GM23338 (cell line): Measurements from ENCODE around the gene NINJ2. TPM values are rescaled to one million over a fixed set of nuclear protein-coding genes. Genes with fewer than 3 reads are reported as not detected.
A peak's percentile ranks its signal among the peaks of the same experiment; 100 is the strongest.

ENCODE experiments used
- ATAC-seq: fragments of 200-7000 bp; cut with Tn5 transposase; 3 replicates; pipeline ENCODE4 v1.9.1; 2020
- DNase-seq: peaks from one replicate; pipeline ENCODE4 v3.0.0-alpha.2; 2015; ENCODE audit warnings: low spot score
- H2AFZ ChIP-seq: fragments of 200-600 bp; sonication (generic); 2 replicates; pipeline ENCODE4 v1.8.0; 2016; ENCODE audit warnings: antibody characterized with exemption, mild to moderate bottlenecking, moderate library complexity
- H3F3A ChIP-seq: fragments of 200-600 bp; sonication (generic); replicated peaks from 2 replicates; pipeline ENCODE4 v1.8.0; 2017; ENCODE audit warnings: antibody characterized with exemption, mixed run types, low read depth
- H3K27ac ChIP-seq: fragments of 200-600 bp; sonication (generic); 2 replicates; pipeline ENCODE4 v1.6.1; 2016; ENCODE audit warnings: low read depth
- H3K27me3 ChIP-seq: fragments of 200-600 bp; sonication (generic); 2 replicates; pipeline ENCODE4 v1.8.0; 2016; ENCODE audit warnings: mild to moderate bottlenecking, mixed run types, moderate library complexity; ENCODE audit not compliant: insufficient read depth
- H3K36me3 ChIP-seq: fragments of 200-600 bp; sonication (generic); 2 replicates; pipeline ENCODE4 v1.8.0; 2016; ENCODE audit warnings: mild to moderate bottlenecking; ENCODE audit not compliant: insufficient read depth
- H3K4me1 ChIP-seq: fragments of 200-600 bp; sonication (generic); 2 replicates; pipeline ENCODE4 v1.8.0; 2016; ENCODE audit warnings: mild to moderate bottlenecking, moderate library complexity; ENCODE audit not compliant: insufficient read depth
- H3K4me2 ChIP-seq: fragments of 200-600 bp; sonication (generic); 2 replicates; pipeline ENCODE4 v1.7.1; 2017; ENCODE audit warnings: mixed run types
- H3K4me3 ChIP-seq: fragments of 200-600 bp; sonication (generic); 2 replicates; pipeline ENCODE4 v1.6.1; 2016; ENCODE audit warnings: mixed run types
- H3K79me2 ChIP-seq: fragments of 200-600 bp; sonication (generic); replicated peaks from 2 replicates; pipeline ENCODE4 v1.8.0; 2017; ENCODE audit warnings: mild to moderate bottlenecking; ENCODE audit not compliant: insufficient read depth
- H3K9me2 ChIP-seq: fragments of 200-600 bp; sonication (generic); 2 replicates; pipeline ENCODE4 v1.8.0; 2017; ENCODE audit not compliant: insufficient read depth
- H4K20me1 ChIP-seq: fragments of 200-600 bp; sonication (generic); replicated peaks from 2 replicates; pipeline ENCODE4 v1.8.0; 2017; ENCODE audit warnings: mild to moderate bottlenecking; ENCODE audit not compliant: insufficient read depth
- H3K27ac Mint-ChIP-seq: 2 replicates; pipeline ENCODE4 v1.8.0; 2020; ENCODE audit warnings: inconsistent platforms, mild to moderate bottlenecking, moderate library complexity, mixed read lengths
- H3K27me3 Mint-ChIP-seq: 3 replicates; pipeline ENCODE4 v1.8.0; 2022; ENCODE audit warnings: low read depth, mild to moderate bottlenecking, moderate library complexity, mixed read lengths, inconsistent platforms; ENCODE audit not compliant: insufficient read depth, poor library complexity
- H3K36me3 Mint-ChIP-seq: 3 replicates; pipeline ENCODE4 v1.8.0; 2021; ENCODE audit warnings: low read depth, mild to moderate bottlenecking, inconsistent platforms, moderate library complexity, mixed read lengths
- H3K4me1 Mint-ChIP-seq: 3 replicates; pipeline ENCODE4 v1.8.0; 2020; ENCODE audit warnings: mild to moderate bottlenecking, inconsistent platforms, mixed read lengths
- H3K4me3 Mint-ChIP-seq: 3 replicates; pipeline ENCODE4 v1.8.0; 2021; ENCODE audit warnings: moderate library complexity, mild to moderate bottlenecking, inconsistent platforms, mixed read lengths
- H3K9me3 Mint-ChIP-seq: 3 replicates; pipeline ENCODE4 v1.8.0; 2020; ENCODE audit warnings: moderate library complexity, mild to moderate bottlenecking, inconsistent platforms, mixed read lengths
- CTCF ChIP-seq, 2 experiments: fragments of 200-600 bp in 1 of 2; sonication (generic) in 1 of 2; conservative IDR thresholded peaks; 2 replicates each; pipeline versions ENCODE4 v1.5.1 to v1.6.1; 2016 to 2017; ENCODE audit warnings: antibody characterized with exemption in 2 of 2, low read depth in 2 of 2, mild to moderate bottlenecking in 2 of 2, moderate library complexity in 1 of 2
- EZH2 ChIP-seq: fragments of 200-600 bp; sonication (generic); IDR thresholded peaks from one replicate; pipeline ENCODE4 v1.8.0; 2017; ENCODE audit warnings: antibody characterized with exemption, mild to moderate bottlenecking, low read depth; ENCODE audit not compliant: unreplicated experiment
- EZH2phosphoT487 ChIP-seq: fragments of 200-600 bp; sonication (generic); IDR thresholded peaks from one replicate; pipeline ENCODE4 v1.8.1; 2018; ENCODE audit warnings: antibody characterized with exemption; ENCODE audit not compliant: unreplicated experiment
- NANOG ChIP-seq: IDR thresholded peaks from 2 replicates; pipeline ENCODE4 v1.6.1; 2016; ENCODE audit warnings: antibody characterized with exemption, borderline replicate concordance
- POLR2AphosphoS5 ChIP-seq: IDR thresholded peaks from 2 replicates; pipeline ENCODE4 v1.6.1; 2016; ENCODE audit warnings: antibody characterized with exemption, low read depth
- STAT1 ChIP-seq: IDR thresholded peaks from one replicate; pipeline ENCODE4 v1.6.1; 2016; ENCODE audit warnings: antibody characterized with exemption; ENCODE audit not compliant: unreplicated experiment
- ZNF114 ChIP-seq: fragments of 250-450 bp; sonication (Bioruptor Pico); IDR thresholded peaks from 2 replicates; pipeline ENCODE4 v1.5.0; 2020; ENCODE audit warnings: mild to moderate bottlenecking, moderate library complexity
- polyA plus RNA-seq: library from polyadenylated mRNA; unstranded; fragments of >200 nt; fragmentation: Nextera tagmentation; extraction: Ambion mirVana; gene quantifications from 2 replicates; pipeline ENCODE4 v1.2.1, GENCODE V29; 2016
- total RNA-seq: library from RNA; depleted of rRNA; stranded (reverse); fragments of >200 nt; shearing (Covaris generic); gene quantifications from 2 replicates; pipeline ENCODE4 v1.2.3, GENCODE V29; 2014
- TF ChIP-seq, protein P1 (sequence below): fragments of 250-450 bp; sonication (Bioruptor Pico); IDR thresholded peaks from 2 replicates; pipeline ENCODE4 v1.5.0; 2020; ENCODE audit warnings: mild to moderate bottlenecking, moderate library complexity
- TF ChIP-seq, protein P2 (sequence below): IDR thresholded peaks from one replicate; pipeline ENCODE4 v1.6.1; 2018; ENCODE audit warnings: antibody characterized with exemption; ENCODE audit not compliant: unreplicated experiment
- TF ChIP-seq, protein P3 (sequence below): IDR thresholded peaks from 2 replicates; pipeline ENCODE4 v1.6.1; 2016; ENCODE audit warnings: antibody characterized with exemption

NINJ2 gene
- total and polyA plus RNA-seq, 2 experiments from 2014 or later = 0.94 to 2.6 TPM

DNA sequence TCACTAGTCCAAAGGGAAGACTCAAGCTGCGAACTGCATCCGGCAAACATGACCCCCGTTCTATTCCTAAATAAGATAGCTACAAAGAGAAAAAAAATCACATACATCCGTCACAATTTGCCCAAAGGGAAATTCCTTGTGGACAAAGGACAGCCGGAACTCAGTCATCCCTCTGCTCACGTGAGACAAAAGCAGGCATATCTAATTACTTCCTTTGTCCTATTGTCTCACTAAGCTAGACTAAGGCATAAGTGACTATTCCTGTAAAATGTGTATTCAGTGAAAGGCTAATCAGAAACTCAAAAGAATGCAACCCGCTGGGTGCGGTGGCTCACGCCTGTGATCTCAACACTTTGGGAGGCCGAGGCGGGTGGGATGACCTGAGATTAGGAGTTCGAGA is 27.2 kb upstream of the NINJ2 start:
- Histone ChIP-seq H3K27ac (peak overlapping the region; percentile 2; the same call in 1 of the 2 replicates), H4K20me1 (no peaks in the 10 kb centered on the region), H3K9me2 (no peaks in the 10 kb centered on the region), H3K4me2 (no peak overlapping the region), H2AFZ (no peak overlapping the region), H3K36me3 (peaks cover 3% of the 10 kb centered on the region; the same call in 1 of the 2 replicates), H3K4me3 (no peak overlapping the region), H3K27me3 (no peaks in the 10 kb centered on the region), H3K79me2 (no peaks in the 10 kb centered on the region), H3F3A (no peaks in the 10 kb centered on the region), H3K4me1 (no peaks in the 10 kb centered on the region)
- Mint-ChIP-seq H3K27me3 (no peaks in the 10 kb centered on the region), H3K9me3 (peaks cover 22% of the 10 kb centered on the region), H3K4me3 (no peak overlapping the region), H3K36me3 (peaks cover 14% of the 10 kb centered on the region), H3K4me1 (no peaks in the 10 kb centered on the region; the same call in 2 of the 3 replicates), H3K27ac (peak overlapping the region; percentile 52; the same call in 1 of the 2 replicates)
- TF ChIP-seq, protein P1, sequence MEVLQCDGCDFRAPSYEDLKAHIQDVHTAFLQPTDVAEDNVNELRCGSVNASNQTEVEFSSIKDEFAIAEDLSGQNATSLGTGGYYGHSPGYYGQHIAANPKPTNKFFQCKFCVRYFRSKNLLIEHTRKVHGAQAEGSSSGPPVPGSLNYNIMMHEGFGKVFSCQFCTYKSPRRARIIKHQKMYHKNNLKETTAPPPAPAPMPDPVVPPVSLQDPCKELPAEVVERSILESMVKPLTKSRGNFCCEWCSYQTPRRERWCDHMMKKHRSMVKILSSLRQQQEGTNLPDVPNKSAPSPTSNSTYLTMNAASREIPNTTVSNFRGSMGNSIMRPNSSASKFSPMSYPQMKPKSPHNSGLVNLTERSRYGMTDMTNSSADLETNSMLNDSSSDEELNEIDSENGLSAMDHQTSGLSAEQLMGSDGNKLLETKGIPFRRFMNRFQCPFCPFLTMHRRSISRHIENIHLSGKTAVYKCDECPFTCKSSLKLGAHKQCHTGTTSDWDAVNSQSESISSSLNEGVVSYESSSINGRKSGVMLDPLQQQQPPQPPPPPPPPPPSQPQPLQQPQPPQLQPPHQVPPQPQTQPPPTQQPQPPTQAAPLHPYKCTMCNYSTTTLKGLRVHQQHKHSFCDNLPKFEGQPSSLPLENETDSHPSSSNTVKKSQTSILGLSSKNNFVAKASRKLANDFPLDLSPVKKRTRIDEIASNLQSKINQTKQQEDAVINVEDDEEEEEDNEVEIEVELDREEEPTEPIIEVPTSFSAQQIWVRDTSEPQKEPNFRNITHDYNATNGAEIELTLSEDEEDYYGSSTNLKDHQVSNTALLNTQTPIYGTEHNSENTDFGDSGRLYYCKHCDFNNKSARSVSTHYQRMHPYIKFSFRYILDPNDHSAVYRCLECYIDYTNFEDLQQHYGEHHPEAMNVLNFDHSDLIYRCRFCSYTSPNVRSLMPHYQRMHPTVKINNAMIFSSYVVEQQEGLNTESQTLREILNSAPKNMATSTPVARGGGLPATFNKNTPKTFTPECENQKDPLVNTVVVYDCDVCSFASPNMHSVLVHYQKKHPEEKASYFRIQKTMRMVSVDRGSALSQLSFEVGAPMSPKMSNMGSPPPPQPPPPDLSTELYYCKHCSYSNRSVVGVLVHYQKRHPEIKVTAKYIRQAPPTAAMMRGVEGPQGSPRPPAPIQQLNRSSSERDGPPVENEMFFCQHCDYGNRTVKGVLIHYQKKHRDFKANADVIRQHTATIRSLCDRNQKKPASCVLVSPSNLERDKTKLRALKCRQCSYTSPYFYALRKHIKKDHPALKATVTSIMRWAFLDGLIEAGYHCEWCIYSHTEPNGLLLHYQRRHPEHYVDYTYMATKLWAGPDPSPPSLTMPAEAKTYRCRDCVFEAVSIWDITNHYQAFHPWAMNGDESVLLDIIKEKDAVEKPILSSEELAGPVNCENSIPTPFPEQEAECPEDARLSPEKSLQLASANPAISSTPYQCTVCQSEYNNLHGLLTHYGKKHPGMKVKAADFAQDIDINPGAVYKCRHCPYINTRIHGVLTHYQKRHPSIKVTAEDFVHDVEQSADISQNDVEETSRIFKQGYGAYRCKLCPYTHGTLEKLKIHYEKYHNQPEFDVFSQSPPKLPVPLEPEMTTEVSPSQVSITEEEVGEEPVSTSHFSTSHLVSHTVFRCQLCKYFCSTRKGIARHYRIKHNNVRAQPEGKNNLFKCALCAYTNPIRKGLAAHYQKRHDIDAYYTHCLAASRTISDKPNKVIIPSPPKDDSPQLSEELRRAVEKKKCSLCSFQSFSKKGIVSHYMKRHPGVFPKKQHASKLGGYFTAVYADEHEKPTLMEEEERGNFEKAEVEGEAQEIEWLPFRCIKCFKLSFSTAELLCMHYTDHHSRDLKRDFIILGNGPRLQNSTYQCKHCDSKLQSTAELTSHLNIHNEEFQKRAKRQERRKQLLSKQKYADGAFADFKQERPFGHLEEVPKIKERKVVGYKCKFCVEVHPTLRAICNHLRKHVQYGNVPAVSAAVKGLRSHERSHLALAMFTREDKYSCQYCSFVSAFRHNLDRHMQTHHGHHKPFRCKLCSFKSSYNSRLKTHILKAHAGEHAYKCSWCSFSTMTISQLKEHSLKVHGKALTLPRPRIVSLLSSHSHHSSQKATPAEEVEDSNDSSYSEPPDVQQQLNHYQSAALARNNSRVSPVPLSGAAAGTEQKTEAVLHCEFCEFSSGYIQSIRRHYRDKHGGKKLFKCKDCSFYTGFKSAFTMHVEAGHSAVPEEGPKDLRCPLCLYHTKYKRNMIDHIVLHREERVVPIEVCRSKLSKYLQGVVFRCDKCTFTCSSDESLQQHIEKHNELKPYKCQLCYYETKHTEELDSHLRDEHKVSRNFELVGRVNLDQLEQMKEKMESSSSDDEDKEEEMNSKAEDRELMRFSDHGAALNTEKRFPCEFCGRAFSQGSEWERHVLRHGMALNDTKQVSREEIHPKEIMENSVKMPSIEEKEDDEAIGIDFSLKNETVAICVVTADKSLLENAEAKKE = no peak
- no peak for TF ChIP-seq CTCF (conservative IDR thresholded peaks at IDR 0.05; ENCODE audit: low read depth in 2 of 2)
- TF ChIP-seq POLR2AphosphoS5 = no peak
- TF ChIP-seq STAT1 = no peak
- TF ChIP-seq EZH2 = no peak
- TF ChIP-seq EZH2phosphoT487 = no peak
- TF ChIP-seq, protein P2, sequence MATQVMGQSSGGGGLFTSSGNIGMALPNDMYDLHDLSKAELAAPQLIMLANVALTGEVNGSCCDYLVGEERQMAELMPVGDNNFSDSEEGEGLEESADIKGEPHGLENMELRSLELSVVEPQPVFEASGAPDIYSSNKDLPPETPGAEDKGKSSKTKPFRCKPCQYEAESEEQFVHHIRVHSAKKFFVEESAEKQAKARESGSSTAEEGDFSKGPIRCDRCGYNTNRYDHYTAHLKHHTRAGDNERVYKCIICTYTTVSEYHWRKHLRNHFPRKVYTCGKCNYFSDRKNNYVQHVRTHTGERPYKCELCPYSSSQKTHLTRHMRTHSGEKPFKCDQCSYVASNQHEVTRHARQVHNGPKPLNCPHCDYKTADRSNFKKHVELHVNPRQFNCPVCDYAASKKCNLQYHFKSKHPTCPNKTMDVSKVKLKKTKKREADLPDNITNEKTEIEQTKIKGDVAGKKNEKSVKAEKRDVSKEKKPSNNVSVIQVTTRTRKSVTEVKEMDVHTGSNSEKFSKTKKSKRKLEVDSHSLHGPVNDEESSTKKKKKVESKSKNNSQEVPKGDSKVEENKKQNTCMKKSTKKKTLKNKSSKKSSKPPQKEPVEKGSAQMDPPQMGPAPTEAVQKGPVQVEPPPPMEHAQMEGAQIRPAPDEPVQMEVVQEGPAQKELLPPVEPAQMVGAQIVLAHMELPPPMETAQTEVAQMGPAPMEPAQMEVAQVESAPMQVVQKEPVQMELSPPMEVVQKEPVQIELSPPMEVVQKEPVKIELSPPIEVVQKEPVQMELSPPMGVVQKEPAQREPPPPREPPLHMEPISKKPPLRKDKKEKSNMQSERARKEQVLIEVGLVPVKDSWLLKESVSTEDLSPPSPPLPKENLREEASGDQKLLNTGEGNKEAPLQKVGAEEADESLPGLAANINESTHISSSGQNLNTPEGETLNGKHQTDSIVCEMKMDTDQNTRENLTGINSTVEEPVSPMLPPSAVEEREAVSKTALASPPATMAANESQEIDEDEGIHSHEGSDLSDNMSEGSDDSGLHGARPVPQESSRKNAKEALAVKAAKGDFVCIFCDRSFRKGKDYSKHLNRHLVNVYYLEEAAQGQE = no peak
- no peak for TF ChIP-seq NANOG
- TF ChIP-seq, protein P3, sequence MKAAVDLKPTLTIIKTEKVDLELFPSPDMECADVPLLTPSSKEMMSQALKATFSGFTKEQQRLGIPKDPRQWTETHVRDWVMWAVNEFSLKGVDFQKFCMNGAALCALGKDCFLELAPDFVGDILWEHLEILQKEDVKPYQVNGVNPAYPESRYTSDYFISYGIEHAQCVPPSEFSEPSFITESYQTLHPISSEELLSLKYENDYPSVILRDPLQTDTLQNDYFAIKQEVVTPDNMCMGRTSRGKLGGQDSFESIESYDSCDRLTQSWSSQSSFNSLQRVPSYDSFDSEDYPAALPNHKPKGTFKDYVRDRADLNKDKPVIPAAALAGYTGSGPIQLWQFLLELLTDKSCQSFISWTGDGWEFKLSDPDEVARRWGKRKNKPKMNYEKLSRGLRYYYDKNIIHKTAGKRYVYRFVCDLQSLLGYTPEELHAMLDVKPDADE = no peak
- TF ChIP-seq ZNF114 = no peak
- ATAC-seq = no peak
- DNase-seq = peak; percentile 55
